HG03159 (cell line): ENCODE results near the gene SLC22A8.
"Not testable (repeated sequence)": the region's sequence is repeated elsewhere in the genome, so short reads cannot be mapped to it uniquely, and the experiment has no call there.

Experiments
- ATAC-seq: cut with Tn5 transposase; IDR thresholded peaks from one replicate; pipeline ENCODE4 v1.9.1; 2021; ENCODE audit warnings: mild to moderate bottlenecking, moderate library complexity; ENCODE audit not compliant: unreplicated experiment

SLC22A8 gene, protein sequence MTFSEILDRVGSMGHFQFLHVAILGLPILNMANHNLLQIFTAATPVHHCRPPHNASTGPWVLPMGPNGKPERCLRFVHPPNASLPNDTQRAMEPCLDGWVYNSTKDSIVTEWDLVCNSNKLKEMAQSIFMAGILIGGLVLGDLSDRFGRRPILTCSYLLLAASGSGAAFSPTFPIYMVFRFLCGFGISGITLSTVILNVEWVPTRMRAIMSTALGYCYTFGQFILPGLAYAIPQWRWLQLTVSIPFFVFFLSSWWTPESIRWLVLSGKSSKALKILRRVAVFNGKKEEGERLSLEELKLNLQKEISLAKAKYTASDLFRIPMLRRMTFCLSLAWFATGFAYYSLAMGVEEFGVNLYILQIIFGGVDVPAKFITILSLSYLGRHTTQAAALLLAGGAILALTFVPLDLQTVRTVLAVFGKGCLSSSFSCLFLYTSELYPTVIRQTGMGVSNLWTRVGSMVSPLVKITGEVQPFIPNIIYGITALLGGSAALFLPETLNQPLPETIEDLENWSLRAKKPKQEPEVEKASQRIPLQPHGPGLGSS

DNA sequence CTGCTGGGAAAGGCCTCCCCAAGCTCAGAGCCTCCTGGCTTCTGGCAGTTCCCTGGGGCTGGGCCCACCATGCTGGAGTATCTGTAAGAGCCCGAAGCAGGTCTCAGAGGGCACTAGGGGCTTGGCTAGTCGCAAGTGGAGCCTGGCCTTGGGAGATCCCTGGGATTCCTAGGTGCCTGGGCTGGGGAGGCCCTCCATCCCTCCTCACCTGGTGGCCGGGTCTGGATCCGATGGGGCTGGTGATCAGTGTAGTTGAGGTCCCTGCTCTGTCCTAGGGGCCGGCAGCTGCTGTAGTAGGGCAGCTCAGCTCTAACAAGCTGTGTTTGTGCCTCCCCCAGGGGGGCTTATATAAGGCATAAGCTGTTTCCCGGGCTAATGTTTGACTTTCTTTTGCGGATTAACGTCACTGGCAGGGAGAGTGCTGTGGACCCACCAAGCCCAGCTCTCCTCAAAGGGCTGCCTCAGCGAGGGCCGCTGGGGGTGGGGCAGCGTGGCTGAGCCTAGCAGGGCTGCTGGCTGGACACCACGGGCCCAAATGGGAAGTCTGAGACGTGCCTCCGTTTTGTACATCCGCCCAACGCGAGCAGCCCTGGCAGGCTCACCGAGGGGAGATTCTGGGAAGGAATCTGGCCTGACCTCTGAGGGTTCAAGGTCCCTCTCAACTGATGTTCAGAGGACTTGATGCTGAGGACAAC lies at the start of gene SLC22A8:
Gene SLC22A8, minus strand, starts transcription at position 321 of the 695 bp plus-strand sequence. CDS start 883 bp downstream, outside the sequence.
- no peak for ATAC-seq

DNA sequence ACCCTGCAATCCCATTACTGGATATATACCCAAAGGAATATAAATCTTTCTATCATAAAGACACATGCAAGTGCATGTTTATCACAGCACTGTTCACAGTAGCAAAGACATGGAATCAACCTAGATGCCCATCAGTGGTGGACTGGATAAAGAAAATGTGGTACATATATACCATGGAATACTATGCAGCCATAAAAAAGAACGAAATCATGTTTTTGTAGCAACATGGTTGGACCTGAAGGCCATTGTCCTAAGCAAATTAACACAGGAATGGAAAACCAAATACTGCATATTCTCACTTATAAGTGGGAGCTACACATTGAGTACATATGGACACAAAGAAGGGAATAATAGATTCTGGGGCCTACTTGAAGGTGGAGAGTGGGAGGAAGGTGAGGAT lies 30.6 kb upstream of the SLC22A8 start:
- not testable (repeated sequence) for ATAC-seq

DNA sequence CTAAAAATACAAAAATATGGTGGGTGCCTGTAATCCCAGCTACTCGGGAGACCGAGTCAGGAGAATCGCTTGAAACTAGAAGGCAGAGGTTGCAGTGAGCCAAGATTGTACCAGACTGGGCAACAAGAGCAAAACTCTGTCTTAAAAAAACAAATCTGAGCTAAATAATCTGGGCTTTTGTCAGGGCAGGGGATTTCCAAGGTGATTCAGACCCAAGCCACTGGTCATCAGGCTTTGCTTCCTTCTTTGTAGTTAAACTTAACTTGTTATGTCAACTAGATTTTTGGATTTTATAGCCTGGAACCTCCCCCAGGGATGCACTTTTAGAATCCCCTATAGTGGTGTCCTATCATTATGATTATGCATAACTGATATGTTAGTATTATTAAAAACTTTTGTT lies 27.0 kb upstream of the SLC22A8 start:
- ATAC-seq, result no peak

DNA sequence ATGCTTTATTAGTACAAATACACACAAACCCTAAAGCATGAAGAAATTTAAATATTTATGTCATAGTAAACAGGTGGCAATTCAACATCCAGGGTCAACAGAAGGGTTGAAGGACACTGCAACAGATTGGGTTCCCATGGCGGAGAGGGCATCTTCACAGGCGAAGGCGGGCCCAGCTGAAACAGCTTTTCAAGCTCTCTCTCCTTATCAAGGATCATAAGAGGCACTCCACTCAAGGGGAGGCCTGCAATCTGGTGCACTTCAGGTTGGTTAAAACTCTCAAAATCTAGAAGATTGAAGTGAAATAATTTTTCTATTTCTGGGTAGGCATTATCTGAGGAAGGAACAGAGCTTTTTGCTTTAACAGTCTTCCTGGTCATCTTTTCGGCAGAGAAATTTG lies 16.8 kb upstream of the SLC22A8 start:
- ATAC-seq, result no peak

DNA sequence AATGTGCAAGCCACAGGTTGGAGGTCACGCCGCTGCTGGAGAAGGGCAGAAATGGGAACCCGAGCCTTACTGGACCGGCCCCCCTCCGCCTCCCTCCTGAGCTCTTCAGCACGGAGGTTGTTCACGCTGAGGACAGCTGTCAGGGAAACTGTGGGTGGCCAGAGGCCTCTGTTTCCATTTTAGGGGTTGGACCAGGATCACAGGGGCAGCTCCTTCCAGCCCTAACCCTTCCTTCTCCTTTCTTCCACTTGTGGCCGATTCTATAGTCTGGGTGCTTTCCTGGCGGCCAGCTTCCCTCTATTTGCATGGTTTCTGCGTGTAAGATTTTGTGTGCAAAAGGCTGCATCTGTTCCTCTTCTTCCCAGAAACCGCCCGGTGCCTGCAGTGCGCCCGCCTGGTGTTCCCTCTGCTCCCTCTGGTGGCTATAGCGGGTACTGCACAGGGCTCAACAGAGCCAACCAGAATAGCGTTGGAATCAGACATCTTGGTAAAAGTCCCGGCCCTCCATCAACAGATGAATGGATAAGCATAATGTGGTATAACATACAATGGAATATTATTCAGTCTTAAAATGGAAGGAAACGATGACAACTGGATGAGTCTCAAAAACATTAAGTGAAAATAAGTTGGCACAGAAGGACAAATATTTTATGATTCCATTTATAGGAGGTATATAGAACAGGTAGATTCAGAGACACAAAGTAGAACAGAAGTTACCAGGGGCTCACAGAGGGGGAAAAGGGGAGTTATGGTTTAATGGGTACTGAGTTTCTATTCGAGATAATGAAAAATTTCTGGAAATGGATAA lies 8.4 kb upstream of the SLC22A8 start:
- ATAC-seq, result no peak

DNA sequence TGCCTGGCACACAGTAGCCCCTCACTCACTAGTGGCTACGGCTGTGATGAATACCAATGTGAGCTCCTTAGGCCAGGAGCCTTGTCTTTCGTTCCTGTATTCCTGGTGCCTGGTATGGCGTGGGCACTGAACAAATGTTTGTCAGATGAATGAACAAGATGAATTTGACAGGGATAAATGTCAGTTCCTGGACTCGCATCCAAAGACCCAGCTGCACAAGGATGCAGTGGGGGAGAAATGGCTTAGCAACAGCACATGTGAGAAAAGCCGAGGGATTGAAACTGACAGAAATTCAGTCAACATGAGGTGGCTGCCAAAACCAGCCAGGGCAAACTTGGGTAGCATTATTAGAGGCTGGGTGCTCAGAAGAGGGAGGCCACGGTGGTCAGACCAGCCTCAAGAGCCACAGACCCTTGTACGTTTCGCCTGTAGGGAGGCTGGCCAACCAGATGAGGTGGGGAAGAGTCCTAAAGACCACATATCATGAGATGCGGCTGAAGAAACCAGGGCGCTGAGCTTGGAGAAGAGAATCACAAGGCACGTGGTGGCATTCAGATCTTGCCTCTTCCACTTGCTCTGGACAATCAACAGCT lies 7.7 kb upstream of the SLC22A8 start:
- no peak for ATAC-seq

DNA sequence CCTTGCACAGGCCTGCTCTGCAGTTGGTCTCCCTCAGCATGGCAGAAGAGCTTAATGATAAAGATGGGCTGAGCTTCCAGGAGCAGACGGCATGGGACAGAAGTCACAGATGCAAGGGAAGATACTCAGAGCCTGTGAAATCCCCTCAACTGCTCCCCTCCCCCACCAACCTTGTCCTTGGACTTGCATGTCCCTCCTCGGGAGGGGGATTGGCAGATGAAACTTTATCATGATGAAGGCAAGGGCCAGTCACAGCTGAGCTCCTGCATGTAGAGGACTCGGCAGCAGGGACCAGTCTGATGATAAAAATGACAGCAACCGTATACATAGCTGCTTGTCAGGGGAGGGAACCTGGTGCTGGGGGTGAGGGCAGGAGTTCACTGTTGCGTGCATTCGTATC lies 6.8 kb upstream of the SLC22A8 start:
- no peak for ATAC-seq

DNA sequence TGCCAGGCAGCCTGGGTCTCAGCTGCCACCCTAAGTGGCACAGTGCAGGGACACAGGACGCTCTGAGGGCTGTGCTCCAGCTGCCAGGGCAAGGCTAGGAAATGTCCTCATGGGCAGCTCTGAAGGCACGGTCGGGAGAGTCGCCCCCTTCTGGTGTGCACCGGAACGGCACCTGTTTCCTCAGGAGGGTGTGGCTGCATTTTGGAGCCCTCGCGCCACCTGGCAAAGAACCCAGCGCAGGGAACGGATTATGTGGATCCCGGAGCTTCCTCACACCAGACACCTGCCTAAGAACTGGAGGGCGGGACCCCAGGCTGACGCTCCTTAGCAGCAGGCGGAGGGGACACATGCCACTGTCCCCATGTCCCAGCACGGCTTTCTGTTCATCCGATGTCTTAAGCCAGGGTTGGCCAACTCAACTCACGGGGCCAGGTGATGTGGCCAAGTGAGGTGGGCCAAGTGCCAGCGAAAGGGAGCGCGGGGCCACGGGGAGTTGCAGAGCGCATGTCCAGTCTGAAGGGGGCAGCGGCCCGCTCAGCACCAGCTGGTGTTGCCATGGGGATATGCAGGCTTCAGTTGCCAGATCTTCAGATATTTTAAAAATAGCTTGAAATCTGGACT lies 5.1 kb upstream of the SLC22A8 start:
- ATAC-seq, result no peak

DNA sequence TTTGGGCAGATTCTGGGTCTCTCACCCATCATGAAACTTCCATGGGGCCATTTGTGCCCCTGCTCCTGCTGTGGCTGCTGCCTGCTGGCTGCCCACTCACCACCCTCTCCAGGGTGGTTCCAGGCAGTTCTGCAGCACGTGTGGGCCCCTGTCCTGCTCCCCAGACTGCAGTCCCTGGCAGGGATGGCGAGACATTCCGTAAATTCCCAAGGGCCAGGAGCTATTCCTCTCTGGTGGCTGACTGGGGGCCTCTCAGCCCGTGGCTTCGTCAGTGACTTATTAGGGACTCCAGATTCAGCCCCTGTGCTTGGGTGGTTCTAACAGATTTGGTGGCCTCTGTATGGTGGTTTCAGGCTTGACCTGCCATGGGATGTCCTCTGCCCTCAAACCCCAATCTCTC lies 3.9 kb upstream of the SLC22A8 start:
- ATAC-seq, result no peak

DNA sequence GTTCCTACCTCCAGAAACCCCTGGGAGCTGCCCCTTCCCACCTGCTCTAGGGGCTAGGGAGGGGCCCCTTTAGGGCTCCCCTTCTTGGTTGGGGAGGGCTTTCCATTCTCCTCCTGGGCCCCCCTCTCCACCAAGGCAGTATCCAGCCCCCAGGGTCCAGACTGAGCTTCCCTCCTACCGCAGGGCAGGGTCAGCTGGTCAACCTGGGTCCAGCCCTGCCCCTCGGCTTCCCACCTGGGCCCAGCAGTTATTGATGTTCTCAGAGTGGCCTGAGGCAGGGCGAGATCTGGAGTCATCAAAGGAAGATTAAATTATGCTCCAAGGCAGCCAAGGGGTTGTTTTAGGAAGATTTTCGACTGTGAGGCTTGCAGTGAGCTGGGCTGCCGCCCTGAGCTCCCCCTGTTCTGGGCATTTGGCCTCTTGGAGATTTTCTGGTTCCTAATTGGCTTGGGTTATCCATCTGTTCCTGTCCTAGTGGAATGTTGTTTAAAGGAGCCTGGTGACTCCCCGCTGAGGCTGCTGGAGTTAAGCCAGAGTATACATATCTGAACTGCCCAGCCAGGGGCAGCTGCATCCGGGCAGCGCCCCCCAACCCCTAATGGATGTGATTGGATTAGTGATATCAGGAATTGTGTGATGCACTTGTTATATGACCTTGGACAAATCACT lies 1.8 kb upstream of the SLC22A8 start:
- ATAC-seq, result no peak

DNA sequence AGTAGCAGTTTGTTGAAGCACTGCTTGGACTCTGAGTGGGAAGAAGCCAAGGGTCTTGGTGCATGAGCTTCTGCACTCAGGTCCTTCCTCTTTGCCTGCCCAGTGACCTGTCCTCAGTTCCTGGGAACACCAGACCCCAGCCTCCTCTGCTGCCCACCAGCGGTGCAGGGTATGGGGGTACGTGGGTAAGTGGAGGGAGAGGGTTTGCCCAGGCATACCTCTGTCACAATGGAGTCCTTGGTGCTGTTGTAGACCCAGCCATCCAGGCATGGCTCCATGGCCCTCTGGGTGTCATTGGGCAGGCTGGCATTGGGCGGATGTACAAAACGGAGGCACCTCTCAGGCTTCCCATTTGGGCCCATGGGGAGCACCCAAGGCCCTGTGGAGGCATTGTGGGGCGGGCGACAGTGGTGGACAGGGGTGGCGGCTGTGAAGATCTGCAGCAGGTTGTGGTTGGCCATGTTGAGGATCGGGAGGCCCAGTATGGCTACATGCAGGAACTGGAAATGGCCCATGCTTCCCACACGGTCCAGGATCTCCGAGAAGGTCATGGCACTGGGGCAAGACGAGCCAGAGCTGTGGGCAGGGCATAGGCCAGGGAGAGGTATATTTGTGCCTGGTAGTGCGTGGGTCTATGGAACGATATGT lies 1.1 kb downstream of the SLC22A8 start:
- ATAC-seq, result no peak

DNA sequence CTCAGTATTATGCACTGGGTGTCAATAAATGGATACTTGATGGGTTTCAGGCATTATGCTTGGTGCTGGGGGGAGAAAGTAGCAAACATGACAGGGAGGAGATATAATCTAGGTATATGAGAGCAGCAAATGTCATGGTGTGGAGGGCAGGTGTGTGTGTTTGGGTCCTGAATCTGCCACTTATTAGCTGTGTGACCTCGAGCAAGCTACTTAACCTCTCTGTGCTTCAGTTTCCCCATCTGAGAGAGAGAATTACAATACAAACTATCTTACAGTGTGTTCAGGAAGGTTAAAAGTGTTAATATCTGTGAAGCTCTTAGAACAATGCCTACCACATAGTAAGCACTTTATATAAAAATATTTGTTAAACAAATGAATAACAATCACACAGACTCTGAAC lies 2.8 kb downstream of the SLC22A8 start:
- ATAC-seq, result no peak

DNA sequence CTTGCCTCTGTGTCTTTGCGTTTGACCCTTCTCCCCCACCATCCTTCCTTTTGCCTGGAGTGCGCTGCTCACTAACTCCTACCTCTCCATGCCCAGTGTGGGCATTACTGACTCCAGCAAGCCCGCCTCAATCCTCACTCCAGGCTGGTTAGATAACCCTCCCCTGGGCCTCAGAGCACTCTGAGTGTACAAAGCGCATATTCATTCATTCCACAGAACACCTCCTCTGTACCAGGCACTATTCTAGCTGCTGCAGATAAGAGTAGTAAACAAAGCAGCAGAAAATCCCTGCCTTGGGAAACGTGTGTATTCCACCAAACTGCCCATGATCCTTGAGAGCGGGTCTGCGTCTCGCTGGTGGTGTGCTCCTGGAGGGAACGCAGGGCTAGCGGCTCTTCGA lies 3.2 kb downstream of the SLC22A8 start:
- no peak for ATAC-seq

DNA sequence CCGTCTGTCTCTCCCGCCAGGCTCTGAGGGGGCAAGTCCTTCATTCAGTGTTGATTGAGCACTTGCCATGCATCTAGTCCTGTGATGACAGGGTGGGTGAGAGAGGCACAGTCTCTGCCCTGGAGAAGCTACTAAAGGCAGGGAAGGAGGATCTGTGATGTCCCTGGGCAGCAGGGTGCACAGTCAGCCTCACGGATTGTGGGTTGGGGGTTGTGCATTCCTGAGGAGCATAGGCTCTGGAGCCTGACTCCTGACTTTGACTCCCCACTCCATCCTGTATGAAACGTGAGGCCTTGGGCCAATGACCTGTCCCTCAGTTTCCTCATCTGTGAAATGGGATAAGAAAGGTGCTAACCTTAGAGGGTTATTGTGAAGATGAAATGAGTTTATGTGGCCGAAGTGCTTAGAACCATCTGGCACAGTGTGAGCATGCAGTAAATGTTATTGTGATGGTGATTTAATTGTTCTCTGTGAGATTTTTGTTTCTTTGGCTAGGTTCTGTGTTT lies 4.7 kb downstream of the SLC22A8 start:
- no peak for ATAC-seq

DNA sequence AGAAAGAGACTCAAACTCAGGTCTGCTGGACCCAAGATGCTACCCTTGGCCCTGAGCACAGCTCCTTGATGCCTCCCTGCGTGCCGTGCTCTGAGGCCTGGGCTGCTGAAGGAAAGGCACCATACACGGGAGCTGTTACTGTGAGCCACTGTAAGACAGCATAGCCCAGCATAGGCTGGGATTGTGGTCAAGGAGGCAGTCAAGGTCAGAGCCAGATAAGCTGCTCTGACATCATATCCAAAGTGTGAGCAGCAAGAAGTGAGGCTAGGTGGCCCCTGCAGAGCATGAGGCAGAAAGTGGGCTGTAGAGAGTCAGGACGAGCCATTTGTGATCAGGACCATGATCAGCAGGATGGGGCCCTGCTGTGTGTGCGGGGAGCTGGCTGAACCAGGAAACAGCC lies 7.7 kb downstream of the SLC22A8 start:
- no peak for ATAC-seq

DNA sequence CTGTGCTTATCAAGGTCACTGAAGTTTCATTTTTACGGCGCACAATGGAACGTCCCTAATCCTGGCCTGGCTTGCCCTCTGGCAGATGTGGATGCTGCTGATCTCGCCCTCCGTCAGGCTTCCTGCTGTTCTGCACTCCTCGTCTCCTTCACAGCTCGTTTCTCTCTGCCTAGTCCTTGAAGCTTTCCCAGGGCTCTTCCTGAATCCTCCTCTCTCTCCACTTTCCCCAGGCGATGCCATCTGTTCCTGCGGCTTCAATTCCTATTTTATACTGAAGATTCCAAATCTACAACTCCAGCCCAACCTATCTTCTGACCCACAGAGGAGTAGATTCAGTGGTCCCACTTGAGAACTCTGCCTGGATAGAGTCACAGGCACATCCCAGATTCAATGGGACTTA lies 14.2 kb downstream of the SLC22A8 start:
- no peak for ATAC-seq

DNA sequence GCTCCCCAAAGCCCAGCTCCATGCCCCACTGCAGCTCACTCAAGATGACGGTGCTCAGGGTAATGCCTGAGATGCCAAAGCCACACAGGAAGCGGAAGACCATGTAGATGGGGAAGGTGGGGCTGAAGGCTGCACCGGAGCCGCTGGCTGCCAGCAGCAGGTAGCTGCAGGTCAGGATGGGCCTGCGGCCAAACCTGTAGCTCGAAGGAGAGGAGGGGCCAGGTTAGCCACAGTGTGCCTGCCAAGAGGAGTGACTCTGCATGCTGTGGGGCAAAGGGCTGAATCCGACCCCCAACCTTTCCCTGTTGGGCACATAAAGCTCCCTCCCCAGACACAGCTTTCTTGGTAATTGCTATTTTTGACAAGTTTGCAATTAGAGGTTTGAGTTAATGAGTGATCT lies 16.0 kb downstream of the SLC22A8 start:
- ATAC-seq, result no peak

DNA sequence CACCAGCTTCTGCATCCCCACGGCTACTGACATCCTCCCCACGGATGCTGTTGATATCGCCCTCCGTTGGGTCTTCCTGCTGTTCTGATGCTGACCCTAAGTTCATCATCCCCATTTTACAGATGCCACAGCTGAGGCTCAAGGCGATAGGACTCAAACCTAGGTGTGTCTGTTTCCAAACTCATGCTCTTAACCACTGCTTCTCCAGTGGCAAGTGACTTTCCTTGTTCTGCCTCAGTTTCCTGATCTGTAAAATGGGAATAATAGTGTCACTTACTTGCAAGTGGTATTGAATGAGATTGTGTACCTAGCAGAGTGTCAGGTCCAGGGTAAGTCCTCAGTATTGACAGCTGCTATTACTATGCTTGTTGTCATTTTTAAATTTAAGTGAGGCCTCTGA lies 16.5 kb downstream of the SLC22A8 start:
- ATAC-seq, result no peak

DNA sequence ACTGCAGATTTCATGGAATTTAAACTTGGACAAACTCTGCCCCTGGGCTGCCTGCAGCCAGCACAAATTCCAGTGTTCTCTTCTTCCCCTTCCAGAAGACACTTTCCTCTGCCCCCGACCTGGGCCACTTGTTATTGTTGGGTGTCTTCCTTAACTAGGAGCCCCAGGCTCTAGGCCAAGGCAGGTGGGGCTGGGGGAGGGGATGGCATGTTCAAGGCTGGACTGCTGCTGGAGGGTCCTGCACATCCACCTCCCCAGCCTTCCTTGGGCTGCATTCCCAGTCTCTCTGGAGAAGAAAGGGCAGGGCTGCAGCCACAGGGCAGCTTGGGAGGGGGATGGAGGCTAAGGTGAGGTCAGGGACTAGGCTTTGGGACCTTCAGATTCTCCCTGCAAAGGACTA lies 19.4 kb downstream of the SLC22A8 start:
- ATAC-seq, result no peak
